GM23338 (cell line): ENCODE measurements around the gene CRYL1. TPM values are rescaled to one million over a fixed set of nuclear protein-coding genes. Genes with fewer than 3 reads are reported as not detected.

Experiments
- ATAC-seq: fragments of 200-7000 bp; cut with Tn5 transposase; 3 replicates; pipeline ENCODE4 v1.9.1; 2020
- DNase-seq: peaks from one replicate; pipeline ENCODE4 v3.0.0-alpha.2; 2015; ENCODE audit warnings: low spot score
- H2AFZ ChIP-seq: fragments of 200-600 bp; sonication (generic); 2 replicates; pipeline ENCODE4 v1.8.0; 2016; ENCODE audit warnings: antibody characterized with exemption, mild to moderate bottlenecking, moderate library complexity
- H3F3A ChIP-seq: fragments of 200-600 bp; sonication (generic); replicated peaks from 2 replicates; pipeline ENCODE4 v1.8.0; 2017; ENCODE audit warnings: antibody characterized with exemption, mixed run types, low read depth
- H3K27ac ChIP-seq: fragments of 200-600 bp; sonication (generic); 2 replicates; pipeline ENCODE4 v1.6.1; 2016; ENCODE audit warnings: low read depth
- H3K27me3 ChIP-seq: fragments of 200-600 bp; sonication (generic); 2 replicates; pipeline ENCODE4 v1.8.0; 2016; ENCODE audit warnings: mild to moderate bottlenecking, mixed run types, moderate library complexity; ENCODE audit not compliant: insufficient read depth
- H3K36me3 ChIP-seq: fragments of 200-600 bp; sonication (generic); 2 replicates; pipeline ENCODE4 v1.8.0; 2016; ENCODE audit warnings: mild to moderate bottlenecking; ENCODE audit not compliant: insufficient read depth
- H3K4me1 ChIP-seq: fragments of 200-600 bp; sonication (generic); 2 replicates; pipeline ENCODE4 v1.8.0; 2016; ENCODE audit warnings: mild to moderate bottlenecking, moderate library complexity; ENCODE audit not compliant: insufficient read depth
- H3K4me2 ChIP-seq: fragments of 200-600 bp; sonication (generic); 2 replicates; pipeline ENCODE4 v1.7.1; 2017; ENCODE audit warnings: mixed run types
- H3K4me3 ChIP-seq: fragments of 200-600 bp; sonication (generic); 2 replicates; pipeline ENCODE4 v1.6.1; 2016; ENCODE audit warnings: mixed run types
- H3K79me2 ChIP-seq: fragments of 200-600 bp; sonication (generic); replicated peaks from 2 replicates; pipeline ENCODE4 v1.8.0; 2017; ENCODE audit warnings: mild to moderate bottlenecking; ENCODE audit not compliant: insufficient read depth
- H3K9me2 ChIP-seq: fragments of 200-600 bp; sonication (generic); 2 replicates; pipeline ENCODE4 v1.8.0; 2017; ENCODE audit not compliant: insufficient read depth
- H4K20me1 ChIP-seq: fragments of 200-600 bp; sonication (generic); replicated peaks from 2 replicates; pipeline ENCODE4 v1.8.0; 2017; ENCODE audit warnings: mild to moderate bottlenecking; ENCODE audit not compliant: insufficient read depth
- H3K27ac Mint-ChIP-seq: 2 replicates; pipeline ENCODE4 v1.8.0; 2020; ENCODE audit warnings: inconsistent platforms, mild to moderate bottlenecking, moderate library complexity, mixed read lengths
- H3K27me3 Mint-ChIP-seq: 3 replicates; pipeline ENCODE4 v1.8.0; 2022; ENCODE audit warnings: low read depth, mild to moderate bottlenecking, moderate library complexity, mixed read lengths, inconsistent platforms; ENCODE audit not compliant: insufficient read depth, poor library complexity
- H3K36me3 Mint-ChIP-seq: 3 replicates; pipeline ENCODE4 v1.8.0; 2021; ENCODE audit warnings: low read depth, mild to moderate bottlenecking, inconsistent platforms, moderate library complexity, mixed read lengths
- H3K4me1 Mint-ChIP-seq: 3 replicates; pipeline ENCODE4 v1.8.0; 2020; ENCODE audit warnings: mild to moderate bottlenecking, inconsistent platforms, mixed read lengths
- H3K4me3 Mint-ChIP-seq: 3 replicates; pipeline ENCODE4 v1.8.0; 2021; ENCODE audit warnings: moderate library complexity, mild to moderate bottlenecking, inconsistent platforms, mixed read lengths
- H3K9me3 Mint-ChIP-seq: 3 replicates; pipeline ENCODE4 v1.8.0; 2020; ENCODE audit warnings: moderate library complexity, mild to moderate bottlenecking, inconsistent platforms, mixed read lengths
- CREB1 ChIP-seq: fragments of 250-450 bp; sonication (Bioruptor Pico); IDR thresholded peaks from 2 replicates; pipeline ENCODE4 v1.5.0; 2020; ENCODE audit warnings: low read depth, mild to moderate bottlenecking, moderate library complexity
- ETS1 ChIP-seq: IDR thresholded peaks from 2 replicates; pipeline ENCODE4 v1.6.1; 2016; ENCODE audit warnings: antibody characterized with exemption
- EZH2 ChIP-seq: fragments of 200-600 bp; sonication (generic); IDR thresholded peaks from one replicate; pipeline ENCODE4 v1.8.0; 2017; ENCODE audit warnings: antibody characterized with exemption, mild to moderate bottlenecking, low read depth; ENCODE audit not compliant: unreplicated experiment
- EZH2phosphoT487 ChIP-seq: fragments of 200-600 bp; sonication (generic); IDR thresholded peaks from one replicate; pipeline ENCODE4 v1.8.1; 2018; ENCODE audit warnings: antibody characterized with exemption; ENCODE audit not compliant: unreplicated experiment
- JUNB ChIP-seq: IDR thresholded peaks from one replicate; pipeline ENCODE4 v1.6.1; 2016; ENCODE audit warnings: antibody characterized with exemption; ENCODE audit not compliant: unreplicated experiment
- NANOG ChIP-seq: IDR thresholded peaks from 2 replicates; pipeline ENCODE4 v1.6.1; 2016; ENCODE audit warnings: antibody characterized with exemption, borderline replicate concordance
- POLR2AphosphoS5 ChIP-seq: IDR thresholded peaks from 2 replicates; pipeline ENCODE4 v1.6.1; 2016; ENCODE audit warnings: antibody characterized with exemption, low read depth
- REST ChIP-seq: IDR thresholded peaks from one replicate; pipeline ENCODE4 v1.6.1; 2018; ENCODE audit warnings: antibody characterized with exemption; ENCODE audit not compliant: unreplicated experiment
- STAT1 ChIP-seq: IDR thresholded peaks from one replicate; pipeline ENCODE4 v1.6.1; 2016; ENCODE audit warnings: antibody characterized with exemption; ENCODE audit not compliant: unreplicated experiment
- ZNF114 ChIP-seq: fragments of 250-450 bp; sonication (Bioruptor Pico); IDR thresholded peaks from 2 replicates; pipeline ENCODE4 v1.5.0; 2020; ENCODE audit warnings: mild to moderate bottlenecking, moderate library complexity
- ZNF331 ChIP-seq: fragments of 250-450 bp; sonication (Bioruptor Pico); IDR thresholded peaks from 2 replicates; pipeline ENCODE4 v1.5.0; 2020; ENCODE audit warnings: low read depth, mild to moderate bottlenecking, moderate library complexity
- ZNF462 ChIP-seq: fragments of 250-450 bp; sonication (Bioruptor Pico); IDR thresholded peaks from 2 replicates; pipeline ENCODE4 v1.5.0; 2020; ENCODE audit warnings: mild to moderate bottlenecking, moderate library complexity
- polyA plus RNA-seq: library from polyadenylated mRNA; unstranded; fragments of >200 nt; fragmentation: Nextera tagmentation; extraction: Ambion mirVana; gene quantifications from 2 replicates; pipeline ENCODE4 v1.2.1, GENCODE V29; 2016
- total RNA-seq: library from RNA; depleted of rRNA; stranded (reverse); fragments of >200 nt; shearing (Covaris generic); gene quantifications from 2 replicates; pipeline ENCODE4 v1.2.3, GENCODE V29; 2014
- TF ChIP-seq, protein P1 (sequence below), 2 experiments: fragments of 200-600 bp in 1 of 2; sonication (generic) in 1 of 2; conservative IDR thresholded peaks; 2 replicates each; pipeline versions ENCODE4 v1.5.1 to v1.6.1; 2016 to 2017; ENCODE audit warnings: antibody characterized with exemption in 2 of 2, low read depth in 2 of 2, mild to moderate bottlenecking in 2 of 2, moderate library complexity in 1 of 2

The CRYL1 gene
- total and polyA plus RNA-seq, 2 experiments from 2014 or later: 2.2 to 2.6 TPM

- H3K4me3 ChIP-seq: no peak overlapping the region
- Mint-ChIP-seq H3K27ac (no peak overlapping the region), H3K4me1 (peaks cover 2% of the 10 kb centered on the region; the same call in 1 of the 3 replicates), H3K36me3 (peaks cover 4% of the 10 kb centered on the region; the same call in 2 of the 3 replicates), H3K27me3 (peaks cover 12% of the 10 kb centered on the region), H3K4me3 (no peak overlapping the region), H3K9me3 (peaks cover 20% of the 10 kb centered on the region)
- H3F3A ChIP-seq: no peaks in the 10 kb centered on the region
- no peaks in the 10 kb centered on the region for H4K20me1 ChIP-seq
- H3K4me2 ChIP-seq: no peak overlapping the region
- ATAC-seq (no peak), DNase-seq (no peak)
- H3K79me2 ChIP-seq: no peaks in the 10 kb centered on the region
- no peak overlapping the region for H2AFZ ChIP-seq
- peaks cover 6% of the 10 kb centered on the region; the same call in 1 of the 2 replicates for H3K9me2 ChIP-seq
- H3K4me1 ChIP-seq: no peaks in the 10 kb centered on the region
- no peaks in the 10 kb centered on the region for H3K27me3 ChIP-seq
- no peak overlapping the region for H3K27ac ChIP-seq
- no peaks in the 10 kb centered on the region for H3K36me3 ChIP-seq
- no peak for TF ChIP-seq REST
- TF ChIP-seq JUNB: no peak
- TF ChIP-seq EZH2: no peak
- no peak for TF ChIP-seq ZNF114 (CRISPR knock-in tag)
- no peak for TF ChIP-seq STAT1
- TF ChIP-seq ZNF331 (CRISPR knock-in tag): no peak
- no peak for TF ChIP-seq CREB1 (CRISPR knock-in tag)
- TF ChIP-seq ZNF462 (CRISPR knock-in tag): no peak
- TF ChIP-seq ETS1: no peak
- no peak for TF ChIP-seq EZH2phosphoT487
- no peak for TF ChIP-seq NANOG
- TF ChIP-seq, protein P1, sequence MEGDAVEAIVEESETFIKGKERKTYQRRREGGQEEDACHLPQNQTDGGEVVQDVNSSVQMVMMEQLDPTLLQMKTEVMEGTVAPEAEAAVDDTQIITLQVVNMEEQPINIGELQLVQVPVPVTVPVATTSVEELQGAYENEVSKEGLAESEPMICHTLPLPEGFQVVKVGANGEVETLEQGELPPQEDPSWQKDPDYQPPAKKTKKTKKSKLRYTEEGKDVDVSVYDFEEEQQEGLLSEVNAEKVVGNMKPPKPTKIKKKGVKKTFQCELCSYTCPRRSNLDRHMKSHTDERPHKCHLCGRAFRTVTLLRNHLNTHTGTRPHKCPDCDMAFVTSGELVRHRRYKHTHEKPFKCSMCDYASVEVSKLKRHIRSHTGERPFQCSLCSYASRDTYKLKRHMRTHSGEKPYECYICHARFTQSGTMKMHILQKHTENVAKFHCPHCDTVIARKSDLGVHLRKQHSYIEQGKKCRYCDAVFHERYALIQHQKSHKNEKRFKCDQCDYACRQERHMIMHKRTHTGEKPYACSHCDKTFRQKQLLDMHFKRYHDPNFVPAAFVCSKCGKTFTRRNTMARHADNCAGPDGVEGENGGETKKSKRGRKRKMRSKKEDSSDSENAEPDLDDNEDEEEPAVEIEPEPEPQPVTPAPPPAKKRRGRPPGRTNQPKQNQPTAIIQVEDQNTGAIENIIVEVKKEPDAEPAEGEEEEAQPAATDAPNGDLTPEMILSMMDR (conservative IDR thresholded peaks at IDR 0.05; ENCODE audit: low read depth in 2 of 2): no peak
- no peak for TF ChIP-seq POLR2AphosphoS5
Observed at GRCh38 chr13:20387006-20387405, 138.7 kb downstream of the CRYL1 start.
